ENCODE measurements around the gene XBP1. TPM values are rescaled to one million over a fixed set of nuclear protein-coding genes. Genes with fewer than 3 reads are reported as not detected.

Gene XBP1
- total and polyA plus RNA-seq, 4 donors, result 303 to 705 (median 605) TPM

DNA sequence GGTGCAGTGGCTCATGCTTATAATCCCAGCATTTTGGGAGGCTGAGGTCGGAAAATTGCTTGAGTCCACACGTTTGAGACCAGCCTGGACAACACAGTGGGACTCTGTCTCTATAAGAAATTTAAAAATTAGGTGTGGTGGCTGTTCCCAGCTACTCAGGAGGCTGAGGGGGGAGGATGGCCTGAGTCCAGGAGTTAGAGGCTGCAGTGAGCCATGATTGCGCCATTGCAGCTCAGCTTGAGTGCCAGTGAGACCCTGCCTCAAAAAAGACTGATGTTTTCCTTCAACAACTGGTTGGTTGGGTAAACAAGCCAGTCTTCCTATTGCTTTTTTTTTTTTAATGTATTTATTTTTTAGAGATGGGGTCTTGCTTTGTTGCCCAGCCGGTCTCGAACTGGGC lies 9.2 kb downstream of the XBP1 start (continued):
- no peak for TF ChIP-seq SP1 (IDR thresholded peaks at IDR 0.05)
- no peak for TF ChIP-seq FOXA2 (IDR thresholded peaks at IDR 0.05)
- TF ChIP-seq YY1 (IDR thresholded peaks at IDR 0.05), result no peak
- TF ChIP-seq, protein P1, sequence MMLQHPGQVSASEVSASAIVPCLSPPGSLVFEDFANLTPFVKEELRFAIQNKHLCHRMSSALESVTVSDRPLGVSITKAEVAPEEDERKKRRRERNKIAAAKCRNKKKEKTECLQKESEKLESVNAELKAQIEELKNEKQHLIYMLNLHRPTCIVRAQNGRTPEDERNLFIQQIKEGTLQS (IDR thresholded peaks at IDR 0.05), result no peak
- no peak for TF ChIP-seq RAD21 (IDR thresholded peaks at IDR 0.05)
- no peak for TF ChIP-seq FOXA1 (IDR thresholded peaks at IDR 0.05)
- TF ChIP-seq TAF1 (conservative IDR thresholded peaks at IDR 0.05), result no peak
- no peak for TF ChIP-seq EGR1 (IDR thresholded peaks at IDR 0.05; ENCODE audit: low read depth in 2 of 2)
- TF ChIP-seq JUND (IDR thresholded peaks at IDR 0.05), result no peak
- TF ChIP-seq HNF4A (conservative IDR thresholded peaks at IDR 0.05), result no peak
- TF ChIP-seq, protein P2, sequence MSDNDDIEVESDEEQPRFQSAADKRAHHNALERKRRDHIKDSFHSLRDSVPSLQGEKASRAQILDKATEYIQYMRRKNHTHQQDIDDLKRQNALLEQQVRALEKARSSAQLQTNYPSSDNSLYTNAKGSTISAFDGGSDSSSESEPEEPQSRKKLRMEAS (IDR thresholded peaks at IDR 0.05), result no peak

DNA sequence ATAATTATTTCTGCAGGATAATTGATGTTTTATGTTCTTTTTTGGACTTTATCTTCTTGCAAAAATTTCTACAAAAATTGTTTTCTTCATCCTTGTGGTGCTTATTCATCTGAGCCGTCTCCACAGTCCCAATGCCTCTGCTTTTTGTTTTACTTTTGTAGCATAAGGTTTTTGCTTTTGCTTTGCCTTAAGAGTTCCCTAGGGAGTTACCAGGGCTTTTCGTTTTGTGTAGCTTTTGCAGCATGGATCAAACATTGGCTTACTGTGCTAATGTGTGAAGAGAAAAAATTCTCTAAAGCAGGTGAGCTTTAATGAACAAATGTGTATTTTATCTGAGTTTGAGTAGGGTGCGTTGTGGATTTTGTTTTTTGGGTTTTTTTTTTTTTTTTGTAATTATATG lies 11.8 kb downstream of the XBP1 start:
- DNase-seq (ENCODE audit: low spot score), result no peak
- Histone ChIP-seq H3K4me1 (ENCODE audit: control insufficient read depth in 4 of 4, insufficient read depth in 4 of 4, low read length in 3 of 4) (peaks cover 3 to 13% (median 9%) of the 10 kb centered on the region in 4 donors), H3K4me3 (ENCODE audit: low read depth in 1 of 3, low read length in 3 of 3) (no peak overlapping the region), H3K27ac (ENCODE audit: low read depth in 1 of 2, low read length in 2 of 2) (no peak overlapping the region), H3K36me3 (ENCODE audit: control insufficient read depth in 4 of 4, insufficient read depth in 3 of 4, low read depth in 1 of 4, low read length in 3 of 4) (peaks cover 7 to 32% (median 25%) of the 10 kb centered on the region in 4 donors), H3K9ac (ENCODE audit: low read depth in 1 of 2, low read length in 2 of 2) (no peak overlapping the region), H3K9me3 (ENCODE audit: control insufficient read depth in 4 of 4, low read length in 3 of 4) (no peaks in the 10 kb centered on the region), H3K27me3 (ENCODE audit: control insufficient read depth in 4 of 4, insufficient read depth in 4 of 4, low read length in 3 of 4) (no peaks in the 10 kb centered on the region)
- no peak for TF ChIP-seq EGR1 (IDR thresholded peaks at IDR 0.05; ENCODE audit: low read depth in 2 of 2)
- no peak for TF ChIP-seq RXRA (IDR thresholded peaks at IDR 0.05)
- WGBS, result 86% methylated on average over 3 of the region's 3 CpGs

- Histone ChIP-seq H3K4me1 (ENCODE audit: control insufficient read depth in 4 of 4, insufficient read depth in 4 of 4, low read length in 3 of 4) (peaks cover 6 to 23% (median 16%) of the 10 kb centered on the region in 4 donors), H3K36me3 (ENCODE audit: control insufficient read depth in 4 of 4, insufficient read depth in 3 of 4, low read depth in 1 of 4, low read length in 3 of 4) (peaks cover 4 to 43% (median 31%) of the 10 kb centered on the region in 4 donors), H3K4me3 (ENCODE audit: low read depth in 1 of 3, low read length in 3 of 3) (no peak overlapping the region), H3K27ac (ENCODE audit: low read depth in 1 of 2, low read length in 2 of 2) (peak overlapping the region; percentile 57 to 74), H3K9ac (ENCODE audit: low read depth in 1 of 2, low read length in 2 of 2) (peak overlapping the region; percentile 3 to 62), H3K27me3 (ENCODE audit: control insufficient read depth in 4 of 4, insufficient read depth in 4 of 4, low read length in 3 of 4) (no peaks in the 10 kb centered on the region), H3K9me3 (ENCODE audit: control insufficient read depth in 4 of 4, low read length in 3 of 4) (no peaks in the 10 kb centered on the region)
- DNase-seq (ENCODE audit: low spot score), result no peak
- WGBS, result 27% methylated on average over 4 of the region's 4 CpGs
- TF ChIP-seq EGR1 (IDR thresholded peaks at IDR 0.05; ENCODE audit: low read depth in 2 of 2) (no peak), SP1 (IDR thresholded peaks at IDR 0.05) (peak; percentile 63), RXRA (IDR thresholded peaks at IDR 0.05) (peak; percentile 46 to 58), NR2F2 (IDR thresholded peaks at IDR 0.05) (no peak), ZBTB33 (IDR thresholded peaks at IDR 0.05) (no peak), RAD21 (IDR thresholded peaks at IDR 0.05) (peak; percentile 43 to 51), HNF4A (conservative IDR thresholded peaks at IDR 0.05) (peak; percentile 27 to 43), FOXA2 (IDR thresholded peaks at IDR 0.05) (no peak), GABPA (IDR thresholded peaks at IDR 0.05 in 1 of 2, conservative IDR thresholded peaks at IDR 0.05 in 1 of 2) (no peak), YY1 (IDR thresholded peaks at IDR 0.05) (peak; percentile 37), HNF4G (IDR thresholded peaks at IDR 0.05) (no peak), JUND (IDR thresholded peaks at IDR 0.05) (no peak), TAF1 (conservative IDR thresholded peaks at IDR 0.05) (peak; percentile 59)
- TF ChIP-seq, protein P1 (IDR thresholded peaks at IDR 0.05), result no peak
- TF ChIP-seq, protein P3, sequence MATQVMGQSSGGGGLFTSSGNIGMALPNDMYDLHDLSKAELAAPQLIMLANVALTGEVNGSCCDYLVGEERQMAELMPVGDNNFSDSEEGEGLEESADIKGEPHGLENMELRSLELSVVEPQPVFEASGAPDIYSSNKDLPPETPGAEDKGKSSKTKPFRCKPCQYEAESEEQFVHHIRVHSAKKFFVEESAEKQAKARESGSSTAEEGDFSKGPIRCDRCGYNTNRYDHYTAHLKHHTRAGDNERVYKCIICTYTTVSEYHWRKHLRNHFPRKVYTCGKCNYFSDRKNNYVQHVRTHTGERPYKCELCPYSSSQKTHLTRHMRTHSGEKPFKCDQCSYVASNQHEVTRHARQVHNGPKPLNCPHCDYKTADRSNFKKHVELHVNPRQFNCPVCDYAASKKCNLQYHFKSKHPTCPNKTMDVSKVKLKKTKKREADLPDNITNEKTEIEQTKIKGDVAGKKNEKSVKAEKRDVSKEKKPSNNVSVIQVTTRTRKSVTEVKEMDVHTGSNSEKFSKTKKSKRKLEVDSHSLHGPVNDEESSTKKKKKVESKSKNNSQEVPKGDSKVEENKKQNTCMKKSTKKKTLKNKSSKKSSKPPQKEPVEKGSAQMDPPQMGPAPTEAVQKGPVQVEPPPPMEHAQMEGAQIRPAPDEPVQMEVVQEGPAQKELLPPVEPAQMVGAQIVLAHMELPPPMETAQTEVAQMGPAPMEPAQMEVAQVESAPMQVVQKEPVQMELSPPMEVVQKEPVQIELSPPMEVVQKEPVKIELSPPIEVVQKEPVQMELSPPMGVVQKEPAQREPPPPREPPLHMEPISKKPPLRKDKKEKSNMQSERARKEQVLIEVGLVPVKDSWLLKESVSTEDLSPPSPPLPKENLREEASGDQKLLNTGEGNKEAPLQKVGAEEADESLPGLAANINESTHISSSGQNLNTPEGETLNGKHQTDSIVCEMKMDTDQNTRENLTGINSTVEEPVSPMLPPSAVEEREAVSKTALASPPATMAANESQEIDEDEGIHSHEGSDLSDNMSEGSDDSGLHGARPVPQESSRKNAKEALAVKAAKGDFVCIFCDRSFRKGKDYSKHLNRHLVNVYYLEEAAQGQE (IDR thresholded peaks at IDR 0.05), result peak; percentile 67
Measured at GRCh38 chr22:28783786-28784671, 16.3 kb downstream of the XBP1 start.
